ENCODE results near the gene NMNAT2.

GRCh38 chr1:183328371-183328770, 89.8 kb downstream of the NMNAT2 start:
- TF ChIP-seq, protein P1, sequence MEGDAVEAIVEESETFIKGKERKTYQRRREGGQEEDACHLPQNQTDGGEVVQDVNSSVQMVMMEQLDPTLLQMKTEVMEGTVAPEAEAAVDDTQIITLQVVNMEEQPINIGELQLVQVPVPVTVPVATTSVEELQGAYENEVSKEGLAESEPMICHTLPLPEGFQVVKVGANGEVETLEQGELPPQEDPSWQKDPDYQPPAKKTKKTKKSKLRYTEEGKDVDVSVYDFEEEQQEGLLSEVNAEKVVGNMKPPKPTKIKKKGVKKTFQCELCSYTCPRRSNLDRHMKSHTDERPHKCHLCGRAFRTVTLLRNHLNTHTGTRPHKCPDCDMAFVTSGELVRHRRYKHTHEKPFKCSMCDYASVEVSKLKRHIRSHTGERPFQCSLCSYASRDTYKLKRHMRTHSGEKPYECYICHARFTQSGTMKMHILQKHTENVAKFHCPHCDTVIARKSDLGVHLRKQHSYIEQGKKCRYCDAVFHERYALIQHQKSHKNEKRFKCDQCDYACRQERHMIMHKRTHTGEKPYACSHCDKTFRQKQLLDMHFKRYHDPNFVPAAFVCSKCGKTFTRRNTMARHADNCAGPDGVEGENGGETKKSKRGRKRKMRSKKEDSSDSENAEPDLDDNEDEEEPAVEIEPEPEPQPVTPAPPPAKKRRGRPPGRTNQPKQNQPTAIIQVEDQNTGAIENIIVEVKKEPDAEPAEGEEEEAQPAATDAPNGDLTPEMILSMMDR (conservative IDR thresholded peaks at IDR 0.05; ENCODE audit: low read depth, low read length), result no peak
- no peak for TF ChIP-seq EZH2 (IDR thresholded peaks at IDR 0.05; ENCODE audit: borderline replicate concordance, low read depth, low read length, poor library complexity, severe bottlenecking)
